Measurements from ENCODE around the gene HMGCS1. TPM values are rescaled to one million over a fixed set of nuclear protein-coding genes. Genes with fewer than 3 reads are reported as not detected.
"Not testable (repeated sequence)": the region's sequence is repeated elsewhere in the genome, so short reads cannot be mapped to it uniquely, and the experiment has no call there.

The HMGCS1 gene
- total RNA-seq, 2 experiments from 2014 or later = 82.4 to 90.6 TPM

DNA sequence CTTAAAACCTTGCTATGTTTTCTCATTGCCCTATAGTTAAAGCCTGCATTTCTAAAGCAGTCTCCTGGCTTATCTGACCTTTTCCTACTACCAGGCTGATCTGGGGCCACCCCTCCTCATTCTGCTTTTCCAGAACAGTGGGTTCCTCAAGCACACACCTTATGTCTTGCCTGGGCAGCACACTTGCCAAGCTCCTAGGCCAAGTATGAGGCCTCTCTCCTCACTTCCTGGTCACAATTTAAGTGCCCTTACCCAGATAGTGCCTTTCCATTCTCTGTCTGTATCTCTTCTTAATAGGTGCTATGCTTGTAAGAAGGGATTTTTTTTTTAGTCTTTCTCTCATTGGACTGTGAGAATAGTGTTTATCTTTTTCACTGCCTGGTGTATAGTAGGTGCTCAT lies 39.7 kb downstream of the HMGCS1 start:
- POLR2A ChIA-PET = no interaction called here
- Mint-ChIP-seq H3K27me3 (ENCODE audit: low read depth) (peaks cover 5% of the 10 kb centered on the region), H3K27ac (no peak overlapping the region), H3K9me3 (ENCODE audit: insufficient read depth) (peaks cover 3% of the 10 kb centered on the region), H3K4me1 (ENCODE audit: low read depth) (no peaks in the 10 kb centered on the region), H3K4me3 (no peak overlapping the region), H3K36me3 (ENCODE audit: low read depth) (no peaks in the 10 kb centered on the region)
- CTCF ChIA-PET = no interaction called here
- ATAC-seq (no peak), DNase-seq (no peak)

DNA sequence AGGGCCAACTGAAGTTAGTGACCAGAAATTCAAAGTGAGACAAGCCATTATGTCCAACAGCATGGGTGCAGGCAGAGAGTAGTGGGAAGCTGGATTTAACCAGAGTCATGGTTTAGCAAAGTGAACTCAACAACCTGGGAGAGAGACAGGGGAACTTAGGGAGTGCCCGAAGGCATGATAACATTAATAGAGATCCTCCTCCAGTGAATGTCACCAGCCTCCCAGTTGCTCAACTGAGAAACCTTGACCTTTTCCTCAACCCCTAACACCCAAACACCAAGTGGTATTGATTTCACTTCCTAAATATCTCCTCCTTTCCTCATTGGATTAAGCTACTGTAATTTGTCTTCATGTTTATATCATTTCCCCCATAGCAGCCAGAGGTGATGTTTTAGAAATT lies 42.6 kb downstream of the HMGCS1 start:
- H3K4me3 Mint-ChIP-seq = no peak overlapping the region
- POLR2A ChIA-PET = interaction anchor here (0.5 kb wide), 1 partner anchor 244 kb away, joined by 3 read pairs; the partner anchor contains the start of gene C5orf34
- CTCF ChIA-PET = no interaction called here

DNA sequence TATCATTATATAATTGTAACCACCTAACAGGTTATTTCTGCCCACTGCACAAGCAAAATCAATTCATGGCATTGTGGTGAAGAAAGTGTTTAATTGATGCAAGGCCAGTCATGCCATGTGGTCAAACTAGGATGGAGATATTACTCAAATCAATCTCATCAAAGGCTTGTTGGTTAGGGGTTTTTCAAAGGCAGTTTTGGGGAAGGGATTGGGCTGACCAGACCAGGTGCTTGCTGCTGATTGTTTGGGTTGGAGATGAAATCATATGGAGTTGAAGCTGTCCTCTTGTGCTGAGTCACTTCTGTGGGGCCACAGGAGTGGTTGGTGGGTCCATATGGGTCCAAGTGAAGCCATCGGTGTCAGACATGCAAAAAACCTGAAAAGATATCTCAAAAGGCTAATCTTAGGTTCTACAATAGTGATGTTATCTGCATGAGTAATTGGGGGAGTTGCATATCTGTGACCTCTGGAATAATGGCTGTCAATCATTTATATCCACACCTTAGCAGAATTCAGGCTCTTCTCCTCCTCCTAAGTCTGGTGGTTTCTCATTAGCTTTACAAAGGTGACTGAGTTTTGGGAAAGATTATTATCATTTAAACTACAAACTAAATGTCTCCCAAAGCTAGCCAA lies 44.9 kb downstream of the HMGCS1 start:
- no peak for DNase-seq
- H3K36me3 Mint-ChIP-seq (ENCODE audit: low read depth) = no peaks in the 10 kb centered on the region
- no peak overlapping the region for H3K27ac Mint-ChIP-seq
- H3K27me3 Mint-ChIP-seq (ENCODE audit: low read depth) = peaks cover 20% of the 10 kb centered on the region
- H3K4me3 Mint-ChIP-seq = no peak overlapping the region
- POLR2A ChIA-PET = no interaction called here
- H3K4me1 Mint-ChIP-seq (ENCODE audit: low read depth) = no peaks in the 10 kb centered on the region
- CTCF ChIA-PET = no interaction called here
- ATAC-seq = no peak
- peaks cover 10% of the 10 kb centered on the region for H3K9me3 Mint-ChIP-seq (ENCODE audit: insufficient read depth)

More for the DNA sequence above, 42.6 kb downstream of the HMGCS1 start:
- ATAC-seq (no peak), DNase-seq (no peak)
- Mint-ChIP-seq H3K4me1 (ENCODE audit: low read depth) (no peaks in the 10 kb centered on the region), H3K9me3 (ENCODE audit: insufficient read depth) (peaks cover 10% of the 10 kb centered on the region), H3K36me3 (ENCODE audit: low read depth) (no peaks in the 10 kb centered on the region), H3K27ac (no peak overlapping the region), H3K27me3 (ENCODE audit: low read depth) (peaks cover 5% of the 10 kb centered on the region)

DNA sequence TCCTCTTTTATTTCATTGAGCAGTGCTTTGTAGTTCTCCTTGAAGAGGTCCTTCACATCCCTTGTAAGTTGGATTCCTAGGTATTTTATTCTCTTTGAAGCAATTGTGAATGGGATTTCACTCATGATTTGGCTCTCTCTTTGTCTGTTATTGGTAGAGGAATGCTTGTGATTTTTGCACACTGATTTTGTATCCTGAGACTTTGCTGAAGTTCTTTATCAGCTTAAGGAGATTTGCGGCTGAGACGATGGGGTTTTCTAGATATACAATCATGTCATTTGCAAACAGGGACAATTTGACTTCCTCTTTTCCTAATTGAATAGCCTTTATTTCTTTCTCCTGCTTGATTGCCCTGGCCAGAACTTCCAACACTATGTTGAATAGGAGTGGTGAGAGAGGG lies 50.9 kb downstream of the HMGCS1 start:
- POLR2A ChIA-PET; H3K36me3 Mint-ChIP-seq (ENCODE audit: low read depth); H3K27ac Mint-ChIP-seq; H3K4me1 Mint-ChIP-seq (ENCODE audit: low read depth); CTCF ChIA-PET; H3K9me3 Mint-ChIP-seq (ENCODE audit: insufficient read depth); DNase-seq; ATAC-seq; H3K4me3 Mint-ChIP-seq: not testable (repeated sequence)
- H3K27me3 Mint-ChIP-seq (ENCODE audit: low read depth) = peaks cover 24% of the 10 kb centered on the region

DNA sequence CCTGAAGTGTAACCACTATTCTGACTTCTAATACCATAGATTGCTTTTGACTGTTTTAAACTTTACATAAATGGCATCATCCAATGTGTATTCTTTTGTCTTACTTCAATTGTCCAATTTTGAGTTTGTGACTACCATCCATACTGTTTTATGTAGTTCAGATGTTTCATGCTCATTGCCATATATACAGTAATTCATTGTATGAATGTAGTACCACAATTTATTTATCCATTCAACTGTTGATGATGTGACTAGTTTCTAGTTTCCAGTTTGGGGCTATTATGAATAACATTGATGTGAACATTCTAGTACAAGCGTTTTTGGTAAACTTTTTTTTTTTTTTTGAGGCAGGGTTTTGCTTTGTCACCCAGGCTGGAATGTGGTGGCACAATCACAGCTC lies 55.1 kb downstream of the HMGCS1 start:
- no peak for ATAC-seq
- Mint-ChIP-seq H3K27ac (no peak overlapping the region), H3K9me3 (ENCODE audit: insufficient read depth) (no peaks in the 10 kb centered on the region), H3K36me3 (ENCODE audit: low read depth) (no peaks in the 10 kb centered on the region), H3K4me3 (no peak overlapping the region), H3K4me1 (ENCODE audit: low read depth) (no peaks in the 10 kb centered on the region), H3K27me3 (ENCODE audit: low read depth) (peaks cover 27% of the 10 kb centered on the region)
- CTCF ChIA-PET = no interaction called here
- POLR2A ChIA-PET = no interaction called here
- no peak for DNase-seq

DNA sequence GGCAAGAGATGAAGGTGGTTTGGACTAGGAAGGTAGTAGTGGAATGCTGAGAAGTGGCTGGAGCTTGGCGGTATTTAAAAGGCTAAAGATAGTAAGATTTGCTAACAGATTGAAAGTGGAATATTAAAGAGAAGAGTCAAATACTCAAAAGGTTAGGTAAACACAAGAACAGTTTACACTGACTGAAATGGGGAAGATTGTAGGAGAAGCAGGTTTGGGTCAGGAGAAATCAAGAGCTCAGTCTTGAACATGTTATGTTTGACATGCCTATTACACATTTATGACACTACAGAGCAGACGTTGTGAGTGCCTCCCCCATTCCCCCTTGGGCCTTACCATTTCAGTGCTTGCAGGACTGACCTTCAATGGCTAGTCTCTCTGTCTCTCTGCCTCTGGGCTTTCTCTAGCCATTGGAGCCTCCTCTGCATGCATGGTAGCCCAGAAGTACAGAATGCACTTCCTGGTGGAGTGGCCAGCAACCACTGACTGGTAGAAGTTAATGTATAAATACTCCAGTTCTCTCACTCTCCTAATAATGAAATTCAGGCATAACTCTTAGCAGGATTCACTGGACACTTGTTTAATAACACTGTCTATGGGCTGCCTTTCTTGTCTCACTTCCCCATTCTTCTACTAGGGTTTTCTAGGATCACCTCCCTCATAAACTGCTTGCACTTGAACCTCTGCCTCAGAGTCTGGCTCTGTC lies 56.8 kb downstream of the HMGCS1 start:
- ATAC-seq (no peak), DNase-seq (no peak)
- ChIA-PET POLR2A (no interaction called here), CTCF (no interaction called here)
- peaks cover 29% of the 10 kb centered on the region for H3K27me3 Mint-ChIP-seq (ENCODE audit: low read depth)
- H3K4me1 Mint-ChIP-seq (ENCODE audit: low read depth) = no peaks in the 10 kb centered on the region
- H3K9me3 Mint-ChIP-seq (ENCODE audit: insufficient read depth) = no peaks in the 10 kb centered on the region
- H3K27ac Mint-ChIP-seq = no peak overlapping the region
- no peak overlapping the region for H3K4me3 Mint-ChIP-seq
- H3K36me3 Mint-ChIP-seq (ENCODE audit: low read depth) = no peaks in the 10 kb centered on the region

DNA sequence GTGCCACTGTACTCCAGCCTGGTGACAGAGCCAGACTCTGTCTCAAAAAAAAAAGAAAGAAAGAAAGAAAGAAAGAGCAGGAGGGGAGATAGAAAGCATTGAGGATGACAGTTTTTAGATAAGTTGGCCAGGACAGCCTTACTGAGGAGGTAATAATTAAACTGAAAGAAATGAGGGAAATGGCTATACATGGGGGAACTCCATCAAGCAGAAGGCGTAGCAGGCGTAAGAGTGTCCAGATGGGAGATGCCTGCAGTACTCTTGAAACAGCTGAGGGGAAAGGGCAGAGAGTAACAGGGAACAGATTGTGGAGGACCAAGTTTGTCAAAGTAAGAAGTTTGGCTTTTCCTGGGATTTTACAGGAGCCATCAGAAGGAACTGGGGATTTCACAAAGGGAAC lies 57.5 kb downstream of the HMGCS1 start:
- Mint-ChIP-seq H3K36me3 (ENCODE audit: low read depth) (no peaks in the 10 kb centered on the region), H3K4me1 (ENCODE audit: low read depth) (no peaks in the 10 kb centered on the region), H3K27ac (no peak overlapping the region), H3K9me3 (ENCODE audit: insufficient read depth) (no peaks in the 10 kb centered on the region), H3K4me3 (no peak overlapping the region), H3K27me3 (ENCODE audit: low read depth) (peaks cover 30% of the 10 kb centered on the region)
- ChIA-PET POLR2A (no interaction called here), CTCF (no interaction called here)
- ATAC-seq (no peak), DNase-seq (no peak)

DNA sequence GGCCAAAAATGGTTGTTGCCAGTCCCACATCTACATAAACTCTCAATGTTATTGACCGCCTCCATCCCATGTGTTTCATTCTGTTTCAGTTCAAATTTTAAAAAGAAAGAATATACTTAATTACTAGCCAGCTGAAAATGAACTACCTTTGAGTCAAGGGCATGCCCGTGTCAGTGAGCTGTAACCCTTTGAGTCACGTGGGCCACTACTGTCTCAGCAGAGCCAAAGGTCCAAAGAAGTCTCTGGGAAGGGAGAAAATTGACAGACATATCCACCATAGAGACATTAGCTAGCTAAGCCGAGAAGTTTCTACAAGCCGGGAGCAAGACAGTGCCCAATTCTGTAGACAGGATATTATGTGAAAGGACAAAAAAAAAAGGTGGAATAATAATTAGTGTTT lies 61.5 kb downstream of the HMGCS1 start:
- Mint-ChIP-seq H3K27me3 (ENCODE audit: low read depth) (peaks cover 24% of the 10 kb centered on the region), H3K27ac (no peak overlapping the region), H3K9me3 (ENCODE audit: insufficient read depth) (no peaks in the 10 kb centered on the region), H3K4me3 (no peak overlapping the region), H3K4me1 (ENCODE audit: low read depth) (no peaks in the 10 kb centered on the region), H3K36me3 (ENCODE audit: low read depth) (no peaks in the 10 kb centered on the region)
- no peak for DNase-seq
- ATAC-seq = no peak
- CTCF ChIA-PET = no interaction called here
- POLR2A ChIA-PET = no interaction called here

DNA sequence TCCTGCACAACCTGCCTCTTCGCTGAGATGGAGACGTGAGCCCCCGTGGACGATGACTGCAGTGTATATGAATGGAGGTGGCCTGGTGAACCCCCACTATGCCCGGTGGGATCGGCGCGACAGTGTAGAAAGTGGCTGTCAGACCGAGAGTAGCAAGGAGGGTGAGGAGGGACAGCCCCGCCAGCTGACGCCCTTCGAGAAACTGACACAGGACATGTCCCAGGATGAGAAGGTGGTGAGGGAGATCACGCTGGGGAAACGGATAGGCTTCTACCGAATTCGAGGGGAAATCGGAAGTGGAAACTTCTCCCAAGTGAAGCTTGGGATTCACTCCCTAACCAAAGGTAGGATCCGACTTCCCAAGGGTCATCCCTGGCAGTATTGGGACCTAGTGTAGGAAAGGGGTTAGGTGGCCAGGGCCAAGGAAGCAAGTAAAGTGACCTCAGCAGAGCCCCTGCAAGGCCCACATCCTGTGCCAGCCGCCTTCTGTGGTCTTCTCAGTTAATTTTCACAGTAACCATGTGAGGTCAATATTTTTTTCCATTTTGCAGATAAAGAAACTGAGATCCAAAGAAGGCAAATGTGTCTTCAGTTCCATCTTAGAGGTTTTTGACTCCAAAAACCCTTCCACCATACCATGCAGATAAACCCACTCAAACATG lies 67.4 kb downstream of the HMGCS1 start:
- POLR2A ChIA-PET = no interaction called here
- DNase-seq = no peak
- Mint-ChIP-seq H3K4me3 (no peak overlapping the region), H3K9me3 (ENCODE audit: insufficient read depth) (no peaks in the 10 kb centered on the region), H3K4me1 (ENCODE audit: low read depth) (no peaks in the 10 kb centered on the region), H3K27ac (no peak overlapping the region), H3K27me3 (ENCODE audit: low read depth) (peaks cover 13% of the 10 kb centered on the region), H3K36me3 (ENCODE audit: low read depth) (no peaks in the 10 kb centered on the region)
- CTCF ChIA-PET = no interaction called here
- ATAC-seq = no peak

DNA sequence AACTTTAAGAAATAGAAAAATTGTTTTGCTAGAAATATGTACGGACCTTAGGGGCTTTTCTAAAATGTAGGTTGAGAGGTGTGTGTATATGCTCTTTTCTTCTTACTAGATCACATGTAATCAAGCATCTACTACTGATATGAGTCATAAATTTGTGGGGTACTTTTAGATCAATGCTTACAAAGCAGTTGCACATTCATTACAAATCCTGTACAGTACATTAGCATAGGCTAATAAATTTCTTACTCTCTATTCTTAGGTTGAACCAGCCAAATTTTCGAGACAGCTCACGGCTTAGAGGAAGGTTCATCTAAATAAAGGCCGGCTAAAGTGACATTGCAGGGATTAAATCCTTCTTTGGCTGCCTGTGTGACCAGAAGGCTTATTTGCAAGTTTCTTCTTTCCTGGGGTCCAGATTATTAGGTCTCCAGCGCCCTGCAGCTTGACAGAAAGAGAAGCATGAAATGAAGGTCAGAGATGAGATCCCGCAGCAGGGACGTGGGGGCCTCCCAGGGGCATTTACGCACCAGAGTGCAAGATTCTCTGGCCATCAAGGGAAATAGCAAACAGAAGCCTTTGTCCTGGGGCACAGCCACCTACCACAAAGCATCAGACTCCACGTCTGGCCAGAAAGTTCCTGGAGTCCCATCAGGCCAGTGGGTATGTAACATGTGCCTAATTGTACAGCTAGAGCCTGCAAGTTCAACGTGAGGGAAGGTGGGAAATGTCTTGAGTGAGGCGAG lies 68.2 kb downstream of the HMGCS1 start:
- ATAC-seq (no peak), DNase-seq (no peak)
- Mint-ChIP-seq H3K27ac (no peak overlapping the region), H3K4me3 (no peak overlapping the region), H3K36me3 (ENCODE audit: low read depth) (no peaks in the 10 kb centered on the region), H3K9me3 (ENCODE audit: insufficient read depth) (no peaks in the 10 kb centered on the region), H3K27me3 (ENCODE audit: low read depth) (peaks cover 8% of the 10 kb centered on the region), H3K4me1 (ENCODE audit: low read depth) (no peaks in the 10 kb centered on the region)
- POLR2A ChIA-PET = no interaction called here
- CTCF ChIA-PET = no interaction called here

DNA sequence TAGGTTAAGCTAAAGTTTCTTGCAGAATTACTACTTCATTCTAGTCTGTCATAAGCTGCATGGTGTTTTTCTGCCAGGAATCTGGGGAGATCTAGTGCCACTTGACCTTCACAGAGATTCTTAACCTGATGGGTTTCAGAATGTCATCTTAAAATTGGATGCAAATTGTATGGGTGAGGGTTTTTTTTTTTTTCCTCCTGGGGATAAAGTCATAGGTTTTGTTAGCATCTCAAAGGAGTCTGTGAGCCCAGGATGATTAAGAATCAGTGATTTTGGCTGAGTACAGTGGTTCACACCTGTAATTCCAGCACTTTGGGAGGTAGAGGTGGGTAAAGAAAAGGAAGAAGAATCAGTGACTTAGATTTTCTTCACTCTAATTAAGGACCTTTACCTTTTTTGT lies 69.9 kb downstream of the HMGCS1 start:
- CTCF ChIA-PET = no interaction called here
- Mint-ChIP-seq H3K27me3 (ENCODE audit: low read depth) (peaks cover 10% of the 10 kb centered on the region), H3K9me3 (ENCODE audit: insufficient read depth) (no peaks in the 10 kb centered on the region), H3K36me3 (ENCODE audit: low read depth) (no peaks in the 10 kb centered on the region), H3K4me3 (no peak overlapping the region), H3K4me1 (ENCODE audit: low read depth) (no peaks in the 10 kb centered on the region), H3K27ac (no peak overlapping the region)
- POLR2A ChIA-PET = no interaction called here
- DNase-seq (no peak), ATAC-seq (no peak)

DNA sequence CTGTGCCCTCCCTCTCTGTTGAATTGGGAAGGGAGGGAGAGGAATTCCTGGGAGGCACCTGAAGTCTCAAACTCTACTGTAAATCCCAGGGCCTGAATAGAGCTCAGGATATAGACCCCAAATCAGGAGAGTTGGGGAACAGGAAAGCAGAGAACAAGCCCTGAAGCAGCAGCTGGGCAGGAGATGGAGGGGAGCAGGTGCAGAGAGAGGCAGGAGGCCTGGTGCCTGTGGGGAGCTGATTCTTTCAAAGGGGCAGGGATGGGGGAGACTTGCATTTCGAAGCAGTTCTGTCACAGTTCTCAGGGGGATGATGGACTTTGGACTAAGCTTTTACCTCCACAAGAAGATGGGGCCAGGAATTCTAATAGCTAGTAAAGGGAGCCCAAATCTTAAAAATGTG lies 71.0 kb downstream of the HMGCS1 start:
- no peaks in the 10 kb centered on the region for H3K9me3 Mint-ChIP-seq (ENCODE audit: insufficient read depth)
- POLR2A ChIA-PET = no interaction called here
- no peaks in the 10 kb centered on the region for H3K4me1 Mint-ChIP-seq (ENCODE audit: low read depth)
- no peak for ATAC-seq
- H3K4me3 Mint-ChIP-seq = no peak overlapping the region
- H3K27me3 Mint-ChIP-seq (ENCODE audit: low read depth) = peaks cover 10% of the 10 kb centered on the region
- H3K36me3 Mint-ChIP-seq (ENCODE audit: low read depth) = no peaks in the 10 kb centered on the region
- no peak overlapping the region for H3K27ac Mint-ChIP-seq
- DNase-seq = no peak
- CTCF ChIA-PET = no interaction called here

All from activated CD8-positive, alpha-beta T cell treated with anti-CD3 and anti-CD28 coated beads, Interleukin-2, amount 10 ng/mL, durations not matched to agents 7 days and 5 days (primary cell).